IMR-90 (cell line): ENCODE results near the gene MMP21. TPM values are rescaled to one million over a fixed set of nuclear protein-coding genes. Genes with fewer than 3 reads are reported as not detected.
A peak's percentile ranks its signal among the peaks of the same experiment; 100 is the strongest.

Source experiments
- ATAC-seq: fragments of 200-7000 bp; cut with Tn5 transposase; 2 replicates; pipeline ENCODE4 v1.9.1; 2020; ENCODE audit warnings: low read depth, mild to moderate bottlenecking, moderate library complexity
- BruUV-seq: library from RNA; stranded (reverse); fragments of 400-500 nt; replicated peaks from 2 replicates; lab custom pipeline; 2021; lab: Mats Ljungman, UMichigan
- CTCF ChIA-PET: fragments of 300-600 bp; formaldehyde crosslinking; extraction: SDS; loops from one replicate; lab custom pipeline; 2021; ENCODE audit warnings: antibody characterized with exemption; lab: Yijun Ruan, JAX
- POLR2A ChIA-PET: fragments of 300-600 bp; sonication (Branson Sonifier 250); formaldehyde crosslinking; loops from one replicate; lab custom pipeline; 2022; ENCODE audit warnings: antibody characterized with exemption; ENCODE audit not compliant: unreplicated experiment; lab: Charles Lee
- DNase-seq: peaks from one replicate; pipeline ENCODE4 v3.0.0; 2013
- H2AFZ ChIP-seq: replicated peaks from 2 replicates; pipeline ENCODE3; 2013; ENCODE audit warnings: low read length, mild to moderate bottlenecking; ENCODE audit not compliant: poor library complexity
- H2AK5ac ChIP-seq: 2 replicates; pipeline ENCODE4 v1.6.1; 2013; ENCODE audit warnings: low read depth, low read length, inconsistent platforms
- H2AK9ac ChIP-seq: replicated peaks from 2 replicates; pipeline ENCODE3; 2013; ENCODE audit warnings: mild to moderate bottlenecking, low read depth, low read length, moderate library complexity; ENCODE audit not compliant: poor library complexity
- H2BK120ac ChIP-seq: 2 replicates; pipeline ENCODE4 v1.6.1; 2013; ENCODE audit warnings: low read depth, low read length, inconsistent platforms
- H2BK15ac ChIP-seq: 3 replicates; pipeline ENCODE4 v1.6.1; 2013; ENCODE audit warnings: low read depth, low read length, inconsistent platforms
- H2BK20ac ChIP-seq: 2 replicates; pipeline ENCODE4 v1.6.1; 2013; ENCODE audit warnings: low read depth, mild to moderate bottlenecking, inconsistent platforms, low read length, moderate library complexity
- H2BK5ac ChIP-seq: 2 replicates; pipeline ENCODE4 v1.6.1; 2013; ENCODE audit warnings: mild to moderate bottlenecking, low read depth, low read length, inconsistent platforms; ENCODE audit not compliant: poor library complexity, severe bottlenecking
- H3K14ac ChIP-seq: replicated peaks from 2 replicates; pipeline ENCODE4 v1.6.1; 2013; ENCODE audit warnings: low read depth, low read length, inconsistent platforms
- H3K18ac ChIP-seq: 2 replicates; pipeline ENCODE4 v1.6.1; 2013; ENCODE audit warnings: low read depth, low read length, control low read depth
- H3K23ac ChIP-seq: 2 replicates; pipeline ENCODE4 v1.6.1; 2013; ENCODE audit warnings: low read depth, low read length, inconsistent platforms
- H3K27ac ChIP-seq: 2 replicates; pipeline ENCODE4 v1.5.1; 2013; ENCODE audit warnings: mild to moderate bottlenecking, control low read depth, low read length; ENCODE audit not compliant: insufficient read depth
- H3K27me3 ChIP-seq: 2 replicates; pipeline ENCODE4 v1.6.1; 2013; ENCODE audit warnings: low read length; ENCODE audit not compliant: control insufficient read depth, insufficient read depth
- H3K36me3 ChIP-seq: 2 replicates; pipeline ENCODE4 v1.6.1; 2013; ENCODE audit warnings: low read length, mixed read lengths; ENCODE audit not compliant: control insufficient read depth, insufficient read depth
- H3K4ac ChIP-seq: 2 replicates; pipeline ENCODE4 v1.6.1; 2013; ENCODE audit warnings: low read depth, low read length, inconsistent platforms
- H3K4me1 ChIP-seq: 2 replicates; pipeline ENCODE4 v1.6.1; 2013; ENCODE audit warnings: low read length, mixed read lengths; ENCODE audit not compliant: control insufficient read depth, insufficient read depth
- H3K4me2 ChIP-seq: 2 replicates; pipeline ENCODE4 v1.6.1; 2013; ENCODE audit warnings: low read depth, mild to moderate bottlenecking, control low read depth, low read length, moderate library complexity
- H3K4me3 ChIP-seq: 2 replicates; pipeline ENCODE4 v1.5.1; 2013; ENCODE audit warnings: low read depth, mild to moderate bottlenecking, control low read depth, low read length, moderate library complexity; ENCODE audit not compliant: insufficient read depth
- H3K56ac ChIP-seq: 2 replicates; pipeline ENCODE4 v1.6.1; 2013; ENCODE audit warnings: low read length, inconsistent platforms; ENCODE audit not compliant: insufficient read depth; ENCODE audit errors: extremely low read depth
- H3K79me1 ChIP-seq, 2 experiments: 2 replicates each; pipeline ENCODE4 v1.6.1; 2013; ENCODE audit warnings: low read length in 2 of 2, inconsistent platforms in 1 of 2, low read depth in 1 of 2
- H3K9ac ChIP-seq: 2 replicates; pipeline ENCODE4 v1.6.1; 2013; ENCODE audit warnings: low read depth, low read length, control low read depth
- H3K9me1 ChIP-seq: 2 replicates; pipeline ENCODE4 v1.6.1; 2013; ENCODE audit warnings: low read length, inconsistent platforms; ENCODE audit not compliant: insufficient read depth
- H3K9me3 ChIP-seq: 2 replicates; pipeline ENCODE4 v1.6.1; 2013; ENCODE audit warnings: low read length; ENCODE audit not compliant: control insufficient read depth, insufficient read depth
- H4K20me1 ChIP-seq: 2 replicates; pipeline ENCODE4 v1.6.1; 2013; ENCODE audit warnings: low read length, inconsistent platforms; ENCODE audit not compliant: insufficient read depth
- H4K5ac ChIP-seq: 2 replicates; pipeline ENCODE4 v1.6.1; 2013; ENCODE audit warnings: mild to moderate bottlenecking, low read depth, low read length, control low read depth
- H4K8ac ChIP-seq, 2 experiments: 2 replicates each; pipeline ENCODE4 v1.6.1; 2013; ENCODE audit warnings: low read depth in 2 of 2, low read length in 2 of 2, control low read depth in 1 of 2, inconsistent platforms in 1 of 2
- H4K91ac ChIP-seq: 2 replicates; pipeline ENCODE4 v1.6.1; 2013; ENCODE audit warnings: low read depth, low read length, inconsistent platforms; ENCODE audit not compliant: insufficient read depth
- BHLHE40 ChIP-seq: fragments of 150-350 bp; IDR thresholded peaks from 2 replicates; pipeline ENCODE4 v1.6.1; 2016; ENCODE audit warnings: mild to moderate bottlenecking, low read depth, low read length
- CEBPB ChIP-seq: IDR thresholded peaks from 2 replicates; pipeline ENCODE4 v1.6.1; 2012; ENCODE audit warnings: low read depth, low read length, improper control_type of control experiment
- CHD1 ChIP-seq: IDR thresholded peaks from 2 replicates; pipeline ENCODE4 v1.6.1; 2012; ENCODE audit warnings: low read depth, low read length, improper control_type of control experiment
- CTCF ChIP-seq: conservative IDR thresholded peaks from 2 replicates; pipeline ENCODE4 v1.5.1; 2012; ENCODE audit warnings: mild to moderate bottlenecking, low read depth, low read length, improper control_type of control experiment
- ELK1 ChIP-seq: fragments of 150-350 bp; IDR thresholded peaks from 2 replicates; pipeline ENCODE4 v1.6.1; 2016; ENCODE audit warnings: low read depth, mild to moderate bottlenecking, low read length, moderate library complexity, borderline replicate concordance
- FOS ChIP-seq: fragments of 150-350 bp; IDR thresholded peaks from 2 replicates; pipeline ENCODE4 v1.6.1; 2016; ENCODE audit warnings: low read depth, low read length
- MAFK ChIP-seq: IDR thresholded peaks from 2 replicates; pipeline ENCODE4 v1.6.1; 2012; ENCODE audit warnings: low read depth, low read length, improper control_type of control experiment
- NFE2L2 ChIP-seq: fragments of 150-350 bp; IDR thresholded peaks from 2 replicates; pipeline ENCODE4 v1.6.1; 2016; ENCODE audit warnings: low read depth, mild to moderate bottlenecking, low read length
- POLR2A ChIP-seq: IDR thresholded peaks from 2 replicates; pipeline ENCODE4 v1.6.1; 2012; ENCODE audit warnings: mild to moderate bottlenecking, low read depth, low read length
- RAD21 ChIP-seq: IDR thresholded peaks from 2 replicates; pipeline ENCODE4 v1.6.1; 2012; ENCODE audit warnings: low read length, improper control_type of control experiment
- RCOR1 ChIP-seq: IDR thresholded peaks from 2 replicates; pipeline ENCODE4 v1.6.1; 2012; ENCODE audit warnings: mild to moderate bottlenecking, low read length, improper control_type of control experiment; ENCODE audit not compliant: insufficient replicate concordance
- RFX5 ChIP-seq: IDR thresholded peaks from 2 replicates; pipeline ENCODE4 v1.8.0; 2012; ENCODE audit warnings: low read depth, mild to moderate bottlenecking, low read length, moderate library complexity
- SMC3 ChIP-seq: fragments of 150-350 bp; IDR thresholded peaks from 2 replicates; pipeline ENCODE4 v1.6.1; 2016; ENCODE audit warnings: low read depth, mild to moderate bottlenecking, antibody characterized with exemption, low read length, moderate library complexity
- USF2 ChIP-seq: fragments of 150-350 bp; IDR thresholded peaks from 2 replicates; pipeline ENCODE4 v1.6.1; 2017; ENCODE audit warnings: mild to moderate bottlenecking, antibody characterized with exemption, low read length, low read depth
- WGBS, 2 experiments: methylation state at CpG; one replicate each; pipeline versions ENCODE4 v1.1.5 to v1.1.7; 2013; ENCODE audit warnings: missing lambda C conversion rate in 2 of 2; ENCODE audit not compliant: insufficient read length in 1 of 2; ENCODE audit errors: extremely low coverage in 2 of 2; 5-methylcytosine and 5-hydroxymethylcytosine counted together
- dilution Hi-C: fragments of 300-500 bp; cut with HindIII; formaldehyde crosslinking; loops from one replicate; pipeline ENCODE4 v1.14.3; 2018; ENCODE audit warnings: low sequenced_read_pairs; ENCODE audit not compliant: unreplicated experiment
- in situ Hi-C: fragments of 300-500 bp; cut with MboI; formaldehyde crosslinking; loops from 3 replicates; pipeline ENCODE4 v1.14.3; 2019; ENCODE audit warnings: low sequenced_read_pairs, inconsistent platforms, mixed read lengths
- intact Hi-C: fragments of 100-400 bp; cut with micrococcal nuclease; formaldehyde crosslinking; loops from 2 replicates; pipeline ENCODE4 v1.10.0; 2022
- polyA plus RNA-seq, 3 experiments: library from polyadenylated mRNA; depleted of rRNA; stranded (reverse); fragments of >200 nt; gene quantifications; 2 replicates each; pipeline ENCODE4 v1.2.3, GENCODE V29; 2012; ENCODE audit warnings: low replicate concordance in 1 of 3
- total RNA-seq: library from RNA; depleted of rRNA; stranded (reverse); fragments of >200 nt; gene quantifications from 2 replicates; pipeline ENCODE4 v1.2.3, GENCODE V29; 2012

Gene MMP21
- total and polyA plus RNA-seq, 2 of the 4 experiments (the other 2 are of a cell fraction) = not detected

- Histone ChIP-seq H3K4me1 (no peaks in the 10 kb centered on the region; the same call in 1 of the 2 replicates), H3K9me1 (no peaks in the 10 kb centered on the region), H4K5ac (peak within 1 kb of the TSS; percentile 43), H3K9me3 (no peaks in the 10 kb centered on the region), H3K79me1 (peaks cover 11 to 22% of the 10 kb centered on the region in 2 experiments; a peak in 3 of 4 replicates), H3K27me3 (no peaks in the 10 kb centered on the region), H4K20me1 (no peaks in the 10 kb centered on the region), H3K56ac (peak within 1 kb of the TSS; percentile 90), H2BK20ac (no peak within 1 kb of the TSS), H3K4me2 (peak within 1 kb of the TSS; percentile 96), H2AK9ac (peak within 1 kb of the TSS; percentile 93), H3K36me3 (peaks cover 2% of the 10 kb centered on the region), H2BK5ac (peak within 1 kb of the TSS; percentile 64), H3K18ac (peak within 1 kb of the TSS; percentile 7; the same call in 1 of the 2 replicates), H3K27ac (peak within 1 kb of the TSS; percentile 83), H3K14ac (peak within 1 kb of the TSS; percentile 87), H3K4ac (peak within 1 kb of the TSS; percentile 75), H3K4me3 (peak within 1 kb of the TSS; percentile 79), H2BK120ac (no peak within 1 kb of the TSS), H2BK15ac (no peak within 1 kb of the TSS), H3K23ac (peak within 1 kb of the TSS; percentile 98), H2AFZ (peak within 1 kb of the TSS; percentile 94), H2AK5ac (peak within 1 kb of the TSS; percentile 93), H3K9ac (peak within 1 kb of the TSS; percentile 100), H4K8ac (peak within 1 kb of the TSS; percentile 75 to 94), H4K91ac (peak within 1 kb of the TSS; percentile 51)
- dilution Hi-C loops = no loop called here
- in situ Hi-C loops = no loop called here
- no TSS peak for BruUV-seq
- WGBS, 2 experiments = 0% methylated on average over 37 of the region's 72 CpGs; no CpG with 5 or more reads in 1 of the 2 experiments
- DNase-seq (peak; percentile 98), ATAC-seq (peak; percentile 99)
- intact Hi-C loops = loop anchor here (5.0 to 10.0 kb wide), 3 partner anchors 38 to 725 kb away; no protein-coding TSS in a partner anchor
- CTCF ChIA-PET = no interaction called here
- POLR2A ChIA-PET = interaction anchor here (0.6 to 0.7 kb wide), 3 partner anchors 14 to 447 kb away, joined by 3 to 5 read pairs (median 3); no protein-coding TSS in a partner anchor
- TF ChIP-seq ELK1 (no peak), BHLHE40 (peak; percentile 54; the same call in 1 of the 2 replicates), RAD21 (peak; percentile 7; the same call in 1 of the 2 replicates), POLR2A (peak; percentile 91), MAFK (no peak), CHD1 (no peak), NFE2L2 (no peak), CEBPB (no peak), USF2 (peak; percentile 20; the same call in 1 of the 2 replicates), CTCF (no peak), RCOR1 (no peak), SMC3 (no peak), FOS (no peak), RFX5 (no peak)
These were observed 56.2 kb downstream of the MMP21 start, which contains the start of gene EDRF1 for GRCh38 chr10:125719173-125720001. EDRF1 (plus strand) TSS chr10:125719709; CDS start chr10:125719808, 99 bp downstream.
